Hematopoietic multipotent progenitor cell (in vitro differentiated cells): ENCODE data around the gene HAPSTR1. TPM values are rescaled to one million over a fixed set of nuclear protein-coding genes. Genes with fewer than 3 reads are reported as not detected.

Source experiments
- total RNA-seq: library from RNA; depleted of rRNA; stranded (reverse); fragments of >200 nt; gene quantifications from one replicate; pipeline ENCODE4 v1.2.3, GENCODE V29; 2012

The HAPSTR1 gene
- total RNA-seq, 1 donor = 49.3 TPM

Other genes with a start within 250 kb of the HAPSTR1 start
- 63.6 TPM for gene CARHSP1, start 222.6 kb upstream of the HAPSTR1 start, total RNA-seq
- not detected for gene LITAFD, start 209.3 kb upstream of the HAPSTR1 start, total RNA-seq
- gene USP7, start 127.7 kb upstream of the HAPSTR1 start, total RNA-seq = 44.4 TPM